H1 (cell line): ENCODE data around the gene ADAMTS16.

Source experiments
- CTCF ChIP-seq, 3 experiments: IDR thresholded peaks; 1 replicate in 2 of 3; 2 replicates in 1 of 3; pipeline versions ENCODE4 v1.5.1 to v1.6.1; 2011; ENCODE audit warnings: low read length in 3 of 3, mild to moderate bottlenecking in 3 of 3, inconsistent platforms in 2 of 3, low read depth in 1 of 3, moderate library complexity in 1 of 3; ENCODE audit not compliant: insufficient read depth in 1 of 3; ENCODE audit errors: control extremely low read depth in 1 of 3
- NANOG ChIP-seq: IDR thresholded peaks from 2 replicates; pipeline ENCODE4 v1.6.1; 2011; ENCODE audit warnings: low read length, low read depth, mild to moderate bottlenecking, inconsistent platforms; ENCODE audit not compliant: insufficient read depth, poor library complexity, severe bottlenecking
- POLR2AphosphoS5 ChIP-seq: IDR thresholded peaks from 2 replicates; pipeline ENCODE4 v1.6.1; 2011; ENCODE audit warnings: low read depth, low read length

GRCh38 chr5:5369051-5369605 is 229.0 kb downstream of the ADAMTS16 start:
- no peak for TF ChIP-seq CTCF (IDR thresholded peaks at IDR 0.05; ENCODE audit: control extremely low read depth in 1 of 3, insufficient read depth in 1 of 3, low read depth in 1 of 3, low read length in 3 of 3)
- TF ChIP-seq POLR2AphosphoS5: no peak
- no peak for TF ChIP-seq NANOG
